Neural cell (in vitro differentiated cells): Measurements from ENCODE around the gene ITPR2. TPM values are rescaled to one million over a fixed set of nuclear protein-coding genes. Genes with fewer than 3 reads are reported as not detected.

Experiments
- H2AFZ ChIP-seq: fragments of 200-600, 300-800 bp; sonication (generic), shearing (Covaris generic); 2 replicates; pipeline ENCODE4 v1.6.0; 2014; ENCODE audit warnings: low read depth, mild to moderate bottlenecking, antibody characterized with exemption, low read length, moderate library complexity
- H3F3A ChIP-seq: fragments of 200-600 bp; shearing (Covaris generic); 2 replicates; pipeline ENCODE4 v1.6.1; 2016; ENCODE audit warnings: mild to moderate bottlenecking, moderate library complexity, mixed read lengths, antibody characterized with exemption, low read length; ENCODE audit not compliant: insufficient read depth, poor library complexity, severe bottlenecking
- H3K27ac ChIP-seq: fragments of 200-600, 300-800 bp; sonication (generic), shearing (Covaris generic); 2 replicates; pipeline ENCODE4 v1.5.1; 2014; ENCODE audit warnings: mild to moderate bottlenecking, low read length, moderate library complexity
- H3K27me3 ChIP-seq: fragments of 300-800, 200-600 bp; sonication (generic), shearing (Covaris generic); 2 replicates; pipeline ENCODE4 v1.6.0; 2014; ENCODE audit warnings: mild to moderate bottlenecking, low read depth, low read length, moderate library complexity; ENCODE audit not compliant: insufficient read depth
- H3K36me3 ChIP-seq: fragments of 300-800, 200-600 bp; sonication (generic), shearing (Covaris generic); 2 replicates; pipeline ENCODE4 v1.5.1; 2014; ENCODE audit warnings: mild to moderate bottlenecking, antibody characterized with exemption, low read length, moderate library complexity; ENCODE audit not compliant: insufficient read depth
- H3K4me2 ChIP-seq: fragments of 300-800, 200-600 bp; sonication (generic), shearing (Covaris generic); 2 replicates; pipeline ENCODE4 v1.6.0; 2014; ENCODE audit warnings: mild to moderate bottlenecking, low read length
- H3K4me3 ChIP-seq: fragments of 300-800, 200-600 bp; sonication (generic), shearing (Covaris generic); 2 replicates; pipeline ENCODE4 v1.5.1; 2014; ENCODE audit warnings: mild to moderate bottlenecking, low read length, moderate library complexity
- H3K79me2 ChIP-seq: fragments of 200-600 bp; shearing (Covaris generic); replicated peaks from 2 replicates; pipeline ENCODE4 v1.6.0; 2014; ENCODE audit warnings: mild to moderate bottlenecking, low read length, moderate library complexity; ENCODE audit not compliant: insufficient read depth
- H3K9ac ChIP-seq: fragments of 300-800, 200-600 bp; sonication (generic), shearing (Covaris generic); 2 replicates; pipeline ENCODE4 v1.6.1; 2016; ENCODE audit warnings: mild to moderate bottlenecking, low read length, mixed read lengths
- H3K9me2 ChIP-seq: fragments of 200-600 bp; shearing (Covaris generic); 2 replicates; pipeline ENCODE4 v1.6.1; 2016; ENCODE audit warnings: mild to moderate bottlenecking, low read length, mixed read lengths; ENCODE audit not compliant: insufficient read depth
- H3K9me3 ChIP-seq: fragments of 200-600, 300-800 bp; sonication (generic), shearing (Covaris generic); 2 replicates; pipeline ENCODE4 v1.6.1; 2016; ENCODE audit warnings: mild to moderate bottlenecking, mixed run types, low read length, moderate library complexity, mixed read lengths
- H4K20me1 ChIP-seq: fragments of 200-600 bp; shearing (Covaris generic); 2 replicates; pipeline ENCODE4 v1.6.1; 2016; ENCODE audit warnings: mild to moderate bottlenecking, mixed run types; ENCODE audit not compliant: insufficient read depth
- EP300 ChIP-seq: fragments of 450-650 bp; conservative IDR thresholded peaks from 2 replicates; pipeline ENCODE4 v1.6.1; 2014; ENCODE audit warnings: antibody characterized with exemption, mild to moderate bottlenecking, moderate library complexity; ENCODE audit not compliant: poor library complexity, severe bottlenecking
- EZH2 ChIP-seq: fragments of 200-600, 300-800 bp; shearing (Covaris generic), sonication (generic); IDR thresholded peaks from 2 replicates; pipeline ENCODE4 v1.6.1; 2014; ENCODE audit warnings: antibody characterized with exemption, low read length, borderline replicate concordance, mild to moderate bottlenecking; ENCODE audit not compliant: insufficient read depth, poor library complexity, severe bottlenecking
- MXI1 ChIP-seq: fragments of 450-650 bp; conservative IDR thresholded peaks from 2 replicates; pipeline ENCODE4 v1.6.1; 2014; ENCODE audit warnings: antibody characterized with exemption, mild to moderate bottlenecking; ENCODE audit not compliant: poor library complexity, severe bottlenecking
- POLR2AphosphoS5 ChIP-seq: IDR thresholded peaks from 2 replicates; pipeline ENCODE4 v1.6.1; 2012
- RAD21 ChIP-seq: fragments of 450-650 bp; conservative IDR thresholded peaks from 2 replicates; pipeline ENCODE4 v1.6.1; 2014; ENCODE audit warnings: antibody characterized with exemption, mild to moderate bottlenecking, moderate library complexity
- SMC3 ChIP-seq: fragments of 450-650 bp; conservative IDR thresholded peaks from 2 replicates; pipeline ENCODE4 v1.6.1; 2014; ENCODE audit warnings: antibody characterized with exemption, mild to moderate bottlenecking, moderate library complexity; ENCODE audit not compliant: poor library complexity
- TAF1 ChIP-seq: IDR thresholded peaks from 2 replicates; pipeline ENCODE4 v1.6.1; 2012; ENCODE audit warnings: low read depth
- polyA plus RNA-seq: library from polyadenylated mRNA; depleted of rRNA; stranded (reverse); fragments of >200 nt; gene quantifications from 2 replicates; pipeline ENCODE4 v1.2.3, GENCODE V29; 2014
- TF ChIP-seq, protein P1 (sequence below): IDR thresholded peaks from 2 replicates; pipeline ENCODE4 v1.6.1; 2012; ENCODE audit warnings: borderline replicate concordance
- TF ChIP-seq, protein P2 (sequence below): fragments of 450-650 bp; IDR thresholded peaks from 2 replicates; pipeline ENCODE4 v1.5.1; 2014; ENCODE audit warnings: antibody characterized with exemption, mild to moderate bottlenecking, moderate library complexity; ENCODE audit not compliant: poor library complexity, severe bottlenecking

ITPR2 gene
- polyA plus RNA-seq, 1 donor from 2014 or later: 2.0 TPM

DNA sequence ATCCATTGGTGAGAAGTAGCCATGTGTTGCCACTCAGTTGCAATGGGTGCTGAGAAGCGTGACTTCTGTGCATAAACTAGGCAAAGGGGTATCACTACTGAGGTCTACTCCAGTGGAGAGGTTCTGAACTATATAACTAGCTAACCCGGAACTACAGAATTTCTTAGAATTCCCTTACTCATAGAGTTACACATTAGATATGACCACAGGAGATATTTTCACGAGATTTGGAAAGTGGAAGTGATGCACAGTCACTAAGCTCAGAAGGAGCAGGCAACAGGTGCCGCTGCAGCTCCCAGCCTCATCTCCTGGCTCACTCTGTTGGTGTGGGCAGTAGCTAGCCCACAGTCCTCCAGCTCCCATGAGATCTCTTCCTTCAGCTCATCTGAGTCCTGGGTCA, 501.0 kb downstream of the ITPR2 start:
- Histone ChIP-seq H2AFZ (no peak overlapping the region), H4K20me1 (no peaks in the 10 kb centered on the region), H3K9me3 (no peaks in the 10 kb centered on the region), H3K9me2 (no peaks in the 10 kb centered on the region), H3F3A (no peaks in the 10 kb centered on the region), H3K4me3 (no peak overlapping the region), H3K9ac (no peak overlapping the region), H3K27ac (no peak overlapping the region), H3K79me2 (no peaks in the 10 kb centered on the region), H3K27me3 (no peaks in the 10 kb centered on the region), H3K4me2 (no peak overlapping the region), H3K36me3 (no peaks in the 10 kb centered on the region)
- TF ChIP-seq, protein P1, sequence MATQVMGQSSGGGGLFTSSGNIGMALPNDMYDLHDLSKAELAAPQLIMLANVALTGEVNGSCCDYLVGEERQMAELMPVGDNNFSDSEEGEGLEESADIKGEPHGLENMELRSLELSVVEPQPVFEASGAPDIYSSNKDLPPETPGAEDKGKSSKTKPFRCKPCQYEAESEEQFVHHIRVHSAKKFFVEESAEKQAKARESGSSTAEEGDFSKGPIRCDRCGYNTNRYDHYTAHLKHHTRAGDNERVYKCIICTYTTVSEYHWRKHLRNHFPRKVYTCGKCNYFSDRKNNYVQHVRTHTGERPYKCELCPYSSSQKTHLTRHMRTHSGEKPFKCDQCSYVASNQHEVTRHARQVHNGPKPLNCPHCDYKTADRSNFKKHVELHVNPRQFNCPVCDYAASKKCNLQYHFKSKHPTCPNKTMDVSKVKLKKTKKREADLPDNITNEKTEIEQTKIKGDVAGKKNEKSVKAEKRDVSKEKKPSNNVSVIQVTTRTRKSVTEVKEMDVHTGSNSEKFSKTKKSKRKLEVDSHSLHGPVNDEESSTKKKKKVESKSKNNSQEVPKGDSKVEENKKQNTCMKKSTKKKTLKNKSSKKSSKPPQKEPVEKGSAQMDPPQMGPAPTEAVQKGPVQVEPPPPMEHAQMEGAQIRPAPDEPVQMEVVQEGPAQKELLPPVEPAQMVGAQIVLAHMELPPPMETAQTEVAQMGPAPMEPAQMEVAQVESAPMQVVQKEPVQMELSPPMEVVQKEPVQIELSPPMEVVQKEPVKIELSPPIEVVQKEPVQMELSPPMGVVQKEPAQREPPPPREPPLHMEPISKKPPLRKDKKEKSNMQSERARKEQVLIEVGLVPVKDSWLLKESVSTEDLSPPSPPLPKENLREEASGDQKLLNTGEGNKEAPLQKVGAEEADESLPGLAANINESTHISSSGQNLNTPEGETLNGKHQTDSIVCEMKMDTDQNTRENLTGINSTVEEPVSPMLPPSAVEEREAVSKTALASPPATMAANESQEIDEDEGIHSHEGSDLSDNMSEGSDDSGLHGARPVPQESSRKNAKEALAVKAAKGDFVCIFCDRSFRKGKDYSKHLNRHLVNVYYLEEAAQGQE: no peak
- TF ChIP-seq, protein P2, sequence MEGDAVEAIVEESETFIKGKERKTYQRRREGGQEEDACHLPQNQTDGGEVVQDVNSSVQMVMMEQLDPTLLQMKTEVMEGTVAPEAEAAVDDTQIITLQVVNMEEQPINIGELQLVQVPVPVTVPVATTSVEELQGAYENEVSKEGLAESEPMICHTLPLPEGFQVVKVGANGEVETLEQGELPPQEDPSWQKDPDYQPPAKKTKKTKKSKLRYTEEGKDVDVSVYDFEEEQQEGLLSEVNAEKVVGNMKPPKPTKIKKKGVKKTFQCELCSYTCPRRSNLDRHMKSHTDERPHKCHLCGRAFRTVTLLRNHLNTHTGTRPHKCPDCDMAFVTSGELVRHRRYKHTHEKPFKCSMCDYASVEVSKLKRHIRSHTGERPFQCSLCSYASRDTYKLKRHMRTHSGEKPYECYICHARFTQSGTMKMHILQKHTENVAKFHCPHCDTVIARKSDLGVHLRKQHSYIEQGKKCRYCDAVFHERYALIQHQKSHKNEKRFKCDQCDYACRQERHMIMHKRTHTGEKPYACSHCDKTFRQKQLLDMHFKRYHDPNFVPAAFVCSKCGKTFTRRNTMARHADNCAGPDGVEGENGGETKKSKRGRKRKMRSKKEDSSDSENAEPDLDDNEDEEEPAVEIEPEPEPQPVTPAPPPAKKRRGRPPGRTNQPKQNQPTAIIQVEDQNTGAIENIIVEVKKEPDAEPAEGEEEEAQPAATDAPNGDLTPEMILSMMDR: no peak
- TF ChIP-seq TAF1 (no peak), POLR2AphosphoS5 (no peak), EP300 (no peak), SMC3 (no peak), EZH2 (no peak), RAD21 (no peak), MXI1 (no peak)

DNA sequence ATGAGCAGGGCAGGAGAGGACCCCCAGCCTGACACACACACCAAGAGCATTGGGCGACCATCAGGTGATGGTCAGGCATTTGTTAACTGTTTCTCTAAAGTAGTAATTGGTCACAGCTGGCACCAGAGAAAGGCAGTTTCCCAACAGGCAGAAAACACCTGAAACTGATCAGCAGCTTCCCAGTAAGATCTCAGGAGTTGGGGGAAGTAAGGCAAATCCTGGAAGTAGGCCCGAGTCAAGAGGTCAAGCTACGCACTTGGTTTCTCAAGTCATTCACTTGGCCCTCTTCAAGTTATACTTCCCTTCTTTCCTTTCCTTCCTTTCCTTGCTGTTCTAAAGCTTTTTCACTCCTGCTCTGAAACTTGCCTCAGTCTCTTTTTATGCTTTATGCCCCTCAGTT, 501.9 kb downstream of the ITPR2 start:
- Histone ChIP-seq H3K4me2 (no peak overlapping the region), H3K9me2 (no peaks in the 10 kb centered on the region), H3K27ac (no peak overlapping the region), H3K4me3 (no peak overlapping the region), H2AFZ (no peak overlapping the region), H3K27me3 (no peaks in the 10 kb centered on the region), H3K9ac (no peak overlapping the region), H3K36me3 (no peaks in the 10 kb centered on the region), H3K9me3 (no peaks in the 10 kb centered on the region), H4K20me1 (no peaks in the 10 kb centered on the region), H3K79me2 (no peaks in the 10 kb centered on the region), H3F3A (no peaks in the 10 kb centered on the region)
- TF ChIP-seq EZH2 (no peak), POLR2AphosphoS5 (no peak), EP300 (no peak), TAF1 (no peak), SMC3 (no peak), RAD21 (no peak), MXI1 (no peak)
- TF ChIP-seq, protein P1: no peak
- TF ChIP-seq, protein P2: no peak
